DND-41 (cell line): ENCODE results near the gene LCN6.

Source experiments
- EZH2 ChIP-seq: IDR thresholded peaks from 3 replicates; pipeline ENCODE4 v1.6.1; 2012; ENCODE audit warnings: borderline replicate concordance, low read depth, mild to moderate bottlenecking, moderate library complexity, low read length, inconsistent platforms; ENCODE audit not compliant: severe bottlenecking
- TF ChIP-seq, protein P1 (sequence below): IDR thresholded peaks from 2 replicates; pipeline ENCODE4 v1.5.1; 2012; ENCODE audit warnings: borderline replicate concordance, low read length, moderate library complexity, mild to moderate bottlenecking; ENCODE audit not compliant: poor library complexity, severe bottlenecking; ENCODE audit errors: extremely low read depth

DNA sequence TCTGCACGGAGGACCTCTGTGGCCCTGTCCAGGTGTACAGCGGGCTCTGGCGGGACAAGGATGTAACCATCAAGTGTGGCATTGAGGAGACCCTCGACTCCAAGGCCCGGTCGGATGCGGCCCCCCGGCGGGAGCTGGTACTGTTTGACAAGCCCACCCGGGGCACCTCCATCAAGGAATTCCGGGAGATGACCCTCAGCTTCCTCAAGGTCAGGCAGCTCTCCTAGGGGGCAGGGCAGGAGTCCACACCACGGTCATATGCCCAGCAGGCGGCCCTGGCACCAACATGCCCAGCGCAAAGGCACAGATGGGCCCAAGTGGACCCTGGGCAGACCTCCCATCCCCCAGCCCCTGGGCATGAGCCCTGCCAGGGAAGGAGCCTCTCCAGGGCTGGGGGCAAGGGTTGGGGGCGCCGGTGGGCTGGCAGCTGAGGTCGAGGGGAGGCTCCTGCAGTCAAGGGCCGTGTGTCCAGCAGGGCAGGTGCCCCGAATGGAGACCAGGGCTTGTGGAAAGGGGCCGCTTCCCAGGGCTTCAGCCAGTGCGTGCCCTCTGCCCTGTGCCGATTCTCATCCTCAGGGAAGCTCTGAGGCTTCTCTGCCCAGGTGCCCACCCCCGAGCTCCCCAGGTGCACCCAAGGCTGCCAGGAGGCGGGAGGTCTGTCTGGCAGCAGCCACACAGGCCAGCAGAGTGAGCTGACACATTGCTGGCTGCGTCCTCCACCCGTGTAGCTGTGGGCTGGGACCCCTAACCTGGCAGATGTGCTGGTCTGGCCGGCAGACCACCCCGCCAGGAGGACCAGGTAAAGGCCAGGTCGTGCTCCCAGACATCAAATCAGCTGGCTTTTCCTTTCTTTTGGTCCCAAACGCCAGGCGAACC, 26.0 kb downstream of the LCN6 start:
- TF ChIP-seq, protein P1, sequence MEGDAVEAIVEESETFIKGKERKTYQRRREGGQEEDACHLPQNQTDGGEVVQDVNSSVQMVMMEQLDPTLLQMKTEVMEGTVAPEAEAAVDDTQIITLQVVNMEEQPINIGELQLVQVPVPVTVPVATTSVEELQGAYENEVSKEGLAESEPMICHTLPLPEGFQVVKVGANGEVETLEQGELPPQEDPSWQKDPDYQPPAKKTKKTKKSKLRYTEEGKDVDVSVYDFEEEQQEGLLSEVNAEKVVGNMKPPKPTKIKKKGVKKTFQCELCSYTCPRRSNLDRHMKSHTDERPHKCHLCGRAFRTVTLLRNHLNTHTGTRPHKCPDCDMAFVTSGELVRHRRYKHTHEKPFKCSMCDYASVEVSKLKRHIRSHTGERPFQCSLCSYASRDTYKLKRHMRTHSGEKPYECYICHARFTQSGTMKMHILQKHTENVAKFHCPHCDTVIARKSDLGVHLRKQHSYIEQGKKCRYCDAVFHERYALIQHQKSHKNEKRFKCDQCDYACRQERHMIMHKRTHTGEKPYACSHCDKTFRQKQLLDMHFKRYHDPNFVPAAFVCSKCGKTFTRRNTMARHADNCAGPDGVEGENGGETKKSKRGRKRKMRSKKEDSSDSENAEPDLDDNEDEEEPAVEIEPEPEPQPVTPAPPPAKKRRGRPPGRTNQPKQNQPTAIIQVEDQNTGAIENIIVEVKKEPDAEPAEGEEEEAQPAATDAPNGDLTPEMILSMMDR, result no peak
- TF ChIP-seq EZH2, result no peak
